ENCODE data around the gene RNF224.

The RNF224 gene

DNA sequence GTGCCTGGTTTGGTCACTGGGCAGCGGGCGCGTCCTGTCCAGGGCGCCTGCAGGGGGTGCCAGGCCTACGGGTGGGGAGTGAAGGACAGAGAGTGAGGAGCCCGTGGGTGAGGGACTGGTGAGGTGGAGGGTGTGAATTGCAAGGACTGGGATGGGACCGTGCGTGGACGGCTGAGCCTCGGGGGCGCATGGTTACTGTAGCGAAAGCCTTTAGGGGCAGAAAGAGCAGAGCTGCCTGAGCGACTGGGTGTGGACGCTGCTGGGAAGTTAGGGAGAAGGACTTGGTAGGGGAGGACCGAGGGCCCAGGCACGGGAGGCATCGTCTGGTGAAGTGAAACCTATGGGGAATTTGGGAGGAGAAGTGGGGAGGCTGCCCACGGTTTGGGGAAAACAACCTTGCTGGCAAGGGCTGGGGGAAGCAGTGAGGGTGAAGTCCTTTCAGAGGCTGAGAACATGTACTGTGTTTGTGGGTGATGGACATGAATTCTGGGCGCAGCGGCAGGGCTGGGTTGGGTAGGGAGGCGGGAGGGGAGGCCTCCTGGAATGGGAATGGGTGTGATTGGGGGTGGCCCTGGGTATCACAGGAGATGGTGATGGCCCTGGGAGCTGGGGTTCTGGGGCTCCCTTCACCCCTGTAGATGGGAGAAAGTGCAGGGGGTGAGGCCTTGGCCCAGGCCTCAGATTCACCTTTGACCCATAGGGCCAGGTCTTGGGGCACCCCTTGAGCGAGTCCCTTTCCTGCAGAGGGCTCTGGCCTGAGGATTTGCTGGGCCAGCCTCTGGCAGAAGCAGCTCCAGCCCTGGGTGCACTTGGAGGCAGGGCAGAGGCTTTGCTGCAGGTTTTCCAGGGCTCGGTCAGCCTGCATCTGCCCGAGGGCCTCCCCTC is 48.5 kb downstream of the RNF224 start:
- no peak for DNase-seq

DNA sequence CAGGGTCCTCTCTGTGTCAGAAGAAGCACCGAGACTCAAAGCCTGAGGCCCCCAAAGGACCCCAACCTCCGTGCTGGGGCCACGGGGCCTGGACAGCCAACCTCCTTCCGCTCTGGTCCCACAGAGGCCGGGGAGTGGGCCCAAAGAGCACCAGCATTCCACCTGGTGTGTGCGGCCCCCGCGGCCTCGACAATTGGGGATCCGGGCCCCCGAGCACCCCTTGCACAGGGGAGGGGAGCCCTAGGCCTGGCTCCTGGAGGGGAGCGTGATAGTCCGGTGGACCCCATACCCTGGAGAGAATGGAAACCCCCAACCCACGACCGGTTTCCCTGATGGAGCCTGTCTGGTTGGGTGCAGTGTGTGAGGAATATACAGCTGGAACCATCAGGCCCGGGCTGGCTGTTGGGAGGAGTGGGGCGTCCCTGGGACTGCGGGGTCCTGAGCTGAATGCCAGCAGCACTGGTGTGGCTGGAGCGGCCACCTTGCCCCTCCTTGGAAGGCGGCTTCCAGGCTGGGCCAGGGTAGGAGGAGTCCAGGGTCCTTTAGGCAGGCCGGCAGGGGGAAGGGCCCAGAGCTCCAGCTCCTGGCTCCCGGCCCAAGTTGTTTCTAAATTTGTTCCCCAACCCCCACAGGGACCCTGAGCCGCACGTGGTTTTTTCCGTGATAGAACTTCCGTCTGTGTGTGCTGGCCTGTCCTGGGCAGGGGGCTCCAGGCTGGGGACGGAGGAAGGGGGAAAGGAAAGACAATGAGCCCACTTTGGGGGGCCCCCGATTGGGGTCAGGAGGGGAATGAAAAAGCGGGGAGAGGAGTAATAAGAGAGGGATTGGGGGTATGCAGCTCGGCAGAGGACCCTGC is 49.4 kb downstream of the RNF224 start:
- no peak for DNase-seq

- no peak for DNase-seq
Observed at GRCh38 chr9:137277329-137278041, 50.2 kb downstream of the RNF224 start, which contains the start of gene TOR4A. TOR4A (plus strand) TSS chr9:137277726; CDS start chr9:137278690, 964 bp downstream.

DNA sequence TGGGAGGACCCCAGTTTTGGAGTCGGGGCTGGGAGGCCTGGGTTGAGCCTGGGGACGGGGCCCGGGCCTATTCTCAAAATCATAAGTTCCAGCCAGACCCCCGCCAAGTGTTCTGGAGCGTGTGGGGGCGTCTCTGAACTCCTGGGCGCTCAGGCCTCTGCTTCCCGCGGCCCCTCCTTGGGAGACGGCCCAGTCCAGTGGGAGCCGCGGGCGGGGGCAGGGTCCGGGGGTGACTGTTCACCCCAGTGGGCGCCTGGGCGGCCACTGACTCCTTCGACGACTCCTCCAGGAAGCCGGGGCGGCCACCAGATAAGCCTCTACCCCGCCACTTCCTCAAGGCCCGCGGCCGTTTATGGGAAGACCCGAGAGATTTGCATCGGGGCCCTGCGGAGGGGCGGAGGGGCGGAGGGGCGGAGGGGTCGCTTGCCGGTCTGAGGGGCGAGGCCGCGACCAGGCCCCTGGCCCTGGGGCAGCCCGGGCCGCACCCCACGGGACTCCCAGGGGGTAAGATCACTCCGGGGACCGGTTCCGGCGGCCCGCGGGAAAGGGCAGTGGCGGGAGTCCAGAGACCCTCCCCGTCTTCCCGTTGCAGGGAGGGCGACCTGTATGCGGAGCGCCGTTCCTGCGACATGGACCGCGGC is 50.9 kb downstream of the RNF224 start:
- no peak for DNase-seq
